ENCODE data around the gene ATP9A. TPM values are rescaled to one million over a fixed set of nuclear protein-coding genes. Genes with fewer than 3 reads are reported as not detected.

The ATP9A gene
- total RNA-seq, 1 donor from 2014 or later, result 18.2 TPM

- no peaks in the 10 kb centered on the region for H3K27me3 Mint-ChIP-seq (ENCODE audit: insufficient read depth, low read depth)
- Histone ChIP-seq H3K4me2 (no peak overlapping the region), H2AFZ (replicated peaks) (no peak overlapping the region), H3K4me3 (no peak overlapping the region), H3F3A (ENCODE audit: low read depth) (peaks cover 75% of the 10 kb centered on the region), H4K20me1 (ENCODE audit: low read depth) (no peaks in the 10 kb centered on the region), H3K9ac (no peak overlapping the region), H3K27ac (peak overlapping the region; percentile 54), H3K4me1 (peaks cover 77% of the 10 kb centered on the region), H3K27me3 (no peaks in the 10 kb centered on the region), H3K36me3 (no peaks in the 10 kb centered on the region), H3K79me2 (ENCODE audit: low read depth) (no peaks in the 10 kb centered on the region), H3K9me3 (ENCODE audit: low read depth) (no peaks in the 10 kb centered on the region)
- no peaks in the 10 kb centered on the region for H3K36me3 Mint-ChIP-seq
- H3K4me3 Mint-ChIP-seq, result no peak overlapping the region
- DNase-seq (ENCODE audit: low spot score), result peak; percentile 61
- peaks cover 72% of the 10 kb centered on the region for H3K4me1 Mint-ChIP-seq
- no peak for TF ChIP-seq EZH2phosphoT487 (IDR thresholded peaks at IDR 0.05)
- TF ChIP-seq EZH2 (IDR thresholded peaks at IDR 0.05), result no peak
- TF ChIP-seq CTCF (IDR thresholded peaks at IDR 0.05), result peak; percentile 62
- H3K9me3 Mint-ChIP-seq, result no peaks in the 10 kb centered on the region
- no peak overlapping the region for H3K27ac Mint-ChIP-seq
Measured at GRCh38 chr20:51700809-51701285, 67.3 kb downstream of the ATP9A start.

- Mint-ChIP-seq H3K27ac (peak overlapping the region; percentile 59), H3K9me3 (no peaks in the 10 kb centered on the region), H3K27me3 (ENCODE audit: insufficient read depth, low read depth) (peaks cover 2% of the 10 kb centered on the region), H3K36me3 (no peaks in the 10 kb centered on the region), H3K4me1 (peaks cover 57% of the 10 kb centered on the region), H3K4me3 (peak overlapping the region; percentile 43)
- no peak overlapping the region for H3K27ac ChIP-seq
- H3F3A ChIP-seq (ENCODE audit: low read depth), result peaks cover 53% of the 10 kb centered on the region
- no peak overlapping the region for H3K4me3 ChIP-seq
- no peaks in the 10 kb centered on the region for H3K79me2 ChIP-seq (ENCODE audit: low read depth)
- H3K4me2 ChIP-seq, result no peak overlapping the region
- H2AFZ ChIP-seq (replicated peaks), result no peak overlapping the region
- no peaks in the 10 kb centered on the region for H3K9me3 ChIP-seq (ENCODE audit: low read depth)
- TF ChIP-seq EZH2phosphoT487 (IDR thresholded peaks at IDR 0.05), result no peak
- no peaks in the 10 kb centered on the region for H4K20me1 ChIP-seq (ENCODE audit: low read depth)
- no peaks in the 10 kb centered on the region for H3K27me3 ChIP-seq
- no peak for DNase-seq (ENCODE audit: low spot score)
- H3K4me1 ChIP-seq, result peaks cover 56% of the 10 kb centered on the region
- no peaks in the 10 kb centered on the region for H3K36me3 ChIP-seq
- no peak overlapping the region for H3K9ac ChIP-seq
Measured at GRCh38 chr20:51698252-51698651, 69.9 kb downstream of the ATP9A start.

GRCh38 chr20:51697096-51697826 is 70.9 kb downstream of the ATP9A start:
- Histone ChIP-seq H3F3A (ENCODE audit: low read depth) (peaks cover 44% of the 10 kb centered on the region), H3K4me1 (peaks cover 46% of the 10 kb centered on the region), H2AFZ (replicated peaks) (no peak overlapping the region), H3K9me3 (ENCODE audit: low read depth) (no peaks in the 10 kb centered on the region), H4K20me1 (ENCODE audit: low read depth) (no peaks in the 10 kb centered on the region), H3K36me3 (no peaks in the 10 kb centered on the region), H3K27ac (peak overlapping the region; percentile 62), H3K79me2 (ENCODE audit: low read depth) (no peaks in the 10 kb centered on the region), H3K9ac (no peak overlapping the region), H3K4me2 (peak overlapping the region; percentile 55), H3K27me3 (no peaks in the 10 kb centered on the region), H3K4me3 (peak overlapping the region; percentile 18)
- TF ChIP-seq EZH2 (IDR thresholded peaks at IDR 0.05) (no peak), EZH2phosphoT487 (IDR thresholded peaks at IDR 0.05) (no peak), CTCF (IDR thresholded peaks at IDR 0.05) (no peak)
- peaks cover 5% of the 10 kb centered on the region for H3K27me3 Mint-ChIP-seq (ENCODE audit: insufficient read depth, low read depth)
- H3K36me3 Mint-ChIP-seq, result no peaks in the 10 kb centered on the region
- DNase-seq (ENCODE audit: low spot score), result no peak
- peaks cover 52% of the 10 kb centered on the region for H3K4me1 Mint-ChIP-seq
- H3K27ac Mint-ChIP-seq, result no peak overlapping the region
- no peak overlapping the region for H3K4me3 Mint-ChIP-seq
- no peaks in the 10 kb centered on the region for H3K9me3 Mint-ChIP-seq

Measured in neural progenitor cell (in vitro differentiated cells).